ENCODE results near the gene ENTREP3.
"Not testable (repeated sequence)": the region's sequence is repeated elsewhere in the genome, so short reads cannot be mapped to it uniquely, and the experiment has no call there.

The ENTREP3 gene

DNA sequence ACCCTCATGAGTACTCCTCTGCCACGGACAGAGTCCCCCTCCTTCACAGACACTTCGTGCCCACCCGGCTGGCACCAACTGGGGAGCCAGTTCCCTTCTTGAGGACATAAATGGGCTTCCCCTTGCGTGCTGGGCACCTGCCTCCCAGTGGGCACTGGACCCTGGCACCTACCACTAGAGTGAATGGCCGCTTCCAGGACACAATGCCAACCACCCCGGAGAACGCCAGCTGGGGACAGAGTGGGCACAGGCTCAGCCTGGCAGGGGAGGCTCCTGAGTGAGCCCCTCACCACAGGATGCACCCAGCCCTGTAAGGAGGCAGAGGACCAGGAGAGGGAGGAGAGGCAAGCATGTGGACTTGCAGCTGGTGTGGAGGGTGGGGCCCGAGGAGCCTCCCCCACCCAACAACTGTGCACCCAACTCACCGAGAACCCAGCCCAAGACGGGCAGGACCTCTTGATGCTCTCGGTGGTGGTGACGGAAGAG is 1.0 kb downstream of the ENTREP3 start:
- H3K27ac ChIP-seq, result peak overlapping the region; percentile 87
- TF ChIP-seq, protein P1, sequence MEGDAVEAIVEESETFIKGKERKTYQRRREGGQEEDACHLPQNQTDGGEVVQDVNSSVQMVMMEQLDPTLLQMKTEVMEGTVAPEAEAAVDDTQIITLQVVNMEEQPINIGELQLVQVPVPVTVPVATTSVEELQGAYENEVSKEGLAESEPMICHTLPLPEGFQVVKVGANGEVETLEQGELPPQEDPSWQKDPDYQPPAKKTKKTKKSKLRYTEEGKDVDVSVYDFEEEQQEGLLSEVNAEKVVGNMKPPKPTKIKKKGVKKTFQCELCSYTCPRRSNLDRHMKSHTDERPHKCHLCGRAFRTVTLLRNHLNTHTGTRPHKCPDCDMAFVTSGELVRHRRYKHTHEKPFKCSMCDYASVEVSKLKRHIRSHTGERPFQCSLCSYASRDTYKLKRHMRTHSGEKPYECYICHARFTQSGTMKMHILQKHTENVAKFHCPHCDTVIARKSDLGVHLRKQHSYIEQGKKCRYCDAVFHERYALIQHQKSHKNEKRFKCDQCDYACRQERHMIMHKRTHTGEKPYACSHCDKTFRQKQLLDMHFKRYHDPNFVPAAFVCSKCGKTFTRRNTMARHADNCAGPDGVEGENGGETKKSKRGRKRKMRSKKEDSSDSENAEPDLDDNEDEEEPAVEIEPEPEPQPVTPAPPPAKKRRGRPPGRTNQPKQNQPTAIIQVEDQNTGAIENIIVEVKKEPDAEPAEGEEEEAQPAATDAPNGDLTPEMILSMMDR (conservative IDR thresholded peaks at IDR 0.05), result no peak

DNA sequence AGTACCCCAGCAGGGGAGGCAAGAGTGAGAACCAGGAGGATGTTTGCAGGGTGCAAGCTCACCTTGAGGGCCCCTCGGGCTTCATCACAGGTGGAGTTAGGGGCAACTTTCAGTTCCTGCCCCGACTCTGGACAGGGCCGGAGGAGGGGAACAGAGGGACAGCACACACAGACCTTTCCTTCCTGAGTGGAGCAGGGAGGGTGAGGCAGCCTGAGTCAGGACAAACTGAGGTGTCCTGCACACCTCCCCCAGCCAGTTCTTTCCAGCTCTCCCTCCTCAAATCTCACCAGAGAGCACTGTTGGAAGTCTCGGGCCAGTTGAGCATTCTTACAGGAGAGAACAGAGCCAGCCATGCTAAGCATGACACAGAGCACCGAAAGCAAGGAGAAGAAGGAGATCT is 1.5 kb downstream of the ENTREP3 start:
- TF ChIP-seq, protein P1 (conservative IDR thresholded peaks at IDR 0.05), result no peak
- H3K27ac ChIP-seq, result peak overlapping the region; percentile 87

DNA sequence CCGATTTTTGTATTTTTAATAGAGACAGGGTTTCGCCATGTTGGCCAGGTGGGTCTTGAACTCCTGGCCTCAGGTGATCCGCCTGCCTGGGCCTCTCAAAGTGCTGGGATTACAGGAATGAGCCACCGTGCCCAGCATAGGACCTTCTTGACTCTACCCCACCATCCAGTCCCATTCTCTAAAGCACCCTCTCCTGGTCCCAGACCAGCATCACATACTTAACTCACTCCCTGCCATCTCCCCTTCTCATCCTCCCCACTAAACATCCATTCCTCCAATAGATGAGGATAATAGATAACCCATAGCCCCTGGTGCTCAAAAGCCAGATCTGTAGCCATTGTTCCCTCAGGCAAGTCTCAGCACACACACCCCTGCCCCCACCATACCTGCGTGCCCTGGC is 2.1 kb downstream of the ENTREP3 start:
- peak overlapping the region; percentile 87 for H3K27ac ChIP-seq

DNA sequence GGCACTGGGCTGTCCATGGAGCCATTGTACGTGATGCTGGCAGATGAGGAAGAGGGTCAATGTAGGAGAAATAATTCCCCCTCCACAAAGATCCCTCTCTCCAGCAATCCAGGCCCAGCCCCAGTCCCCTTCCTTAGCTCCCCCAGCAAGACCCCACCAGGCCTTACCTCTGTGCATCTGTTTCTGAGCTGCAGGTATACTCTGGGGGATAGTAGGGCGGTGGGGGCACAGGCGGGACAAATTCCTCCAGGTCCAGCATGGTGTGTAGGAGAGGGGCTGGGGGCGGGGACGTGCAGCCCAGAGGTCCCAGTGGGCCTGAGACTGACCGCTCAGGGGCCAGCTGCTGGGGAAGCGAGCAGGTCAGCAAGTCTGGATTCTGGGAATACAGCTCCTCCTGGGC is 3.7 kb downstream of the ENTREP3 start:
- TF ChIP-seq, protein P1 (conservative IDR thresholded peaks at IDR 0.05), result no peak
- H3K27ac ChIP-seq, result peak overlapping the region; percentile 10; the same call in 1 of the 2 replicates

More for the DNA sequence above, 2.1 kb downstream of the ENTREP3 start:
- TF ChIP-seq, protein P1 (conservative IDR thresholded peaks at IDR 0.05), result no peak; the same call in 1 of the 2 replicates

DNA sequence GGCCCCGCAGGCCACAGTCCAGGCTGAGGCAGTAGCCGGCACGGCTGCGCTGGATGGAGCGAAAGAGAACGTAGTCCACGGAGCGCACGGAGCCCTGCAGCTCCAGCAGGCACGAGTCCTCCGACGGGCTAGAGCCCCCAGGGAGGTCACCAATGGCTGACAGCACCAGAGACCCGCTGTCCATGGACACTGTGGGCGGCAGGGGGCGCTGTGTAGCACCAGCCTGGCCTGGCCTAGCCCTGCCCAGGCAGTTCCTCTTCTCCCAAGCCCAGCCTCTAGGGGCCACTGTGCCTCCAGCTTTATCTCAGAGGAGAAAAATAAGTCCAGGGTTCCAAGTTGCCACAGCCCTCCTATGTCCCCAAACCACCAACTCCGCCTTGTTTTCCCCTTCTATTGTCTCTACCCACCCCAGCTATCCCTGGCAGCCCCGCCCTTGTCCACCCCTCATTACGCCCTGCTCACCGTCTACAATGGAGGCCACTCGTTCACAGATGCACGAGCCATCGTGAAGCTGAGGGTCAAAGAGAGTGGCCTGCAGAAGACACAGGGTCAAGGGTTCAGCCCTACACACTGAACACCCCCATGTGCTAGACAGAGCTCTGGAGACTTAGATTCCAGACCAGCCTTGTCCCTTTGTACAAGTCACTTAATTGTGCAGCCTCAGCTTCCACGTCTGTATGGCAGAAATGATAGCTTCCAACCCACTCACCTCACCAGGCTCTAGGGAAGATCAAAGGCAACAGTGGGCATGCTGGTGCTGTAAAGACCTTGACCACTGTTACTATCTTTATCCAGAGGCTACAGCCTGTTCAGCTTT is 4.4 kb downstream of the ENTREP3 start:
- peak overlapping the region; percentile 10; the same call in 1 of the 2 replicates for H3K27ac ChIP-seq
- TF ChIP-seq, protein P1 (conservative IDR thresholded peaks at IDR 0.05), result peak; percentile 99

DNA sequence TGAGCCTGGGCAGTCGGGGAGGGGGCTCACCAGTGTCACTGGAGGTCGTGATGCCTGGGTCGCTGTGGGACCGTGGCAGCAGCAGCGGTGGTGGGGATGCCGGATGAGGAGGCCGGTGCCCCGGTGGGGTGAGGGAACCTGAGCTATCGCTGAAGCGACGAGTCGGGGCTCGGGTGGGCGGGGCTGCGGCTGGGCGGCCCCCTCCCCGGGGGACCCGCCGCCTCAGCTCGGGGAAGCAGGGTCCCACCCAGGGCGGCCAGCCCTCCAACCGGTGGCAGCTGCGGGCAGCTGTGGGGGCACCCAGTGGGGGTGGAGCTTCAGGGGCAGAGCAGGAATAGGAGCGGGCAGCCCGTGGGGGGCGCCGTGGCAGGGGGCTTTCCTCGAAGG is 5.0 kb downstream of the ENTREP3 start:
- TF ChIP-seq, protein P1 (conservative IDR thresholded peaks at IDR 0.05), result no peak
- H3K27ac ChIP-seq, result peak overlapping the region; percentile 10; the same call in 1 of the 2 replicates

DNA sequence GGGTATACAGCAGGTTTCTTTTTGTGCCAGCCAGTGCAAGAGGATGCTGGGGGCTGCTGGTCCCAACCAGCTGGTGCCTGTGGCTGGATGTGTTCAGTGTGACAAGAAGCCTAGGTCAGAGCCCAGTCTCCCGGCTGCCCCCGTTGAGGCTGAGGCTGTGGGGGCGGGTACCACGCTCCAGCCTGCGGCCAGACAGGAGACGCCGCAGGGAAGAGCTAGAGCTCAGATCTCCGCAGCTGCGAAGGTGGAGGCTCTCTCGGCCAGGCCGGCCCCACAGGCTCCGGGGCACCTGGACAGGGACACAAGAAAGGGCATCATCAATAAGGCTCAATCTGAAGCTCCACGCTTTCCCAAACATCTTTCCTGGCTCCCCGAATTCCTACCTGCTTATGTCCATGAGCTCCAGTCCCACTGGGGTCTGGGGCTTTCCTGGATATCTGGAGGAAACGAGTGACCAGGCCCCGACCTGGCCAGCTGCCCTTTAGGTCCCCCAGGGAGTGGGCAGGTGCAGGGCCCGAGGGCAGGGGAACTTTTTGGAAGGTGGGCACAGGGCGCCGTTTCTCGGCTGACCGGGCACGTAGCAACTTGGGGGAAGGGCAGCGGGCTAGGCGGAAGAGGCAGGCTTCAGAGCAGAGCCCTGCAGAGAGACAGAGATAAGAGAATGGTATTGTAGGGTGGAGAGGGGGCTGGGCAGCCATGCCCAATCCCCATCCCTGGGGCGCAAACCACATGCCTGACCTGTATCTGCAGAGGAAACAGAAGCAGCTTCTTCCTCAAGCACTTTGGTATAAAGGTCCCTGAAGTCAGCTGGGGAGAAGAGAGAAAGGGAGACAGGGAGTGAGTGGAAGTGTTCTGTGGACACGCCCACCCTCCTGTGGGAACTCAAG is 7.4 kb downstream of the ENTREP3 start:
- no peak overlapping the region for H3K27ac ChIP-seq
- TF ChIP-seq, protein P1 (conservative IDR thresholded peaks at IDR 0.05), result no peak

DNA sequence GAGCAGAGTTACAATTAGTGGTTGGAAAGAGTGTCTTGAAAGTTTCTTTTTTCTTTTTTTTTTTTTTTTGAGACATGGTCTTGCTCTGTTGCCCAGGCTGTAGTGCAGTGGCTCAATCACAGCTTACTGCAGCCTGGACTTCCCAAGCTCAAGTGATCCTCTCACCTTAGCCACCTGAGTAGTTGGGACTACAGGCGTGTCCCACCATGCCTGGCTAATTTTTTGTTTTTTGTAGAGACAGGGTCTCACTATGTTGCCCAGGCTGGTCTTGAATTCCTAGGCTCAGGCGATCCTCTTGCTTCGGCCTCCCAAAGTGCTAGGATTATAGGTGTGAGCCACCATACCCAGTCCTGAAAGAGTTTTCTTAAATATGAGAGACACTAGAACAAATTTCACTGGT is 8.5 kb downstream of the ENTREP3 start:
- H3K27ac ChIP-seq, result not testable (repeated sequence)

Measured in VCaP (cell line).